Activated CD4-positive, alpha-beta memory T cell treated with anti-CD3 and anti-CD28 coated beads for 36 hours (primary cell): Measurements from ENCODE around the gene TFPI2. TPM values are rescaled to one million over a fixed set of nuclear protein-coding genes. Genes with fewer than 3 reads are reported as not detected.

Source experiments
- CTCF ChIA-PET: fragments of 350-600 bp; sonication (Branson Sonifier 250); formaldehyde crosslinking; loops from one replicate; lab custom pipeline; 2021; ENCODE audit warnings: antibody characterized with exemption, inconsistent platforms; lab: Charles Lee
- POLR2A ChIA-PET: fragments of 350-600 bp; sonication (Branson Sonifier 250); formaldehyde crosslinking; loops from one replicate; lab custom pipeline; 2021; ENCODE audit warnings: antibody characterized with exemption; lab: Charles Lee
- DNase-seq: peaks from one replicate; pipeline ENCODE4 v3.0.0-alpha.2; 2020
- H3K27ac Mint-ChIP-seq: one replicate; pipeline ENCODE4 v1.8.0; 2021; ENCODE audit warnings: mixed read lengths
- H3K27me3 Mint-ChIP-seq: one replicate; pipeline ENCODE4 v1.8.0; 2021; ENCODE audit warnings: mixed read lengths
- H3K36me3 Mint-ChIP-seq: one replicate; pipeline ENCODE4 v1.8.0; 2021; ENCODE audit warnings: mixed read lengths
- H3K4me1 Mint-ChIP-seq: one replicate; pipeline ENCODE4 v1.8.0; 2021; ENCODE audit warnings: low read depth, mixed read lengths
- H3K4me3 Mint-ChIP-seq: one replicate; pipeline ENCODE4 v1.8.0; 2021; ENCODE audit warnings: mild to moderate bottlenecking, mixed read lengths
- H3K9me3 Mint-ChIP-seq: one replicate; pipeline ENCODE4 v1.8.0; 2021; ENCODE audit warnings: mixed read lengths
- intact Hi-C: fragments of 100-400 bp; cut with micrococcal nuclease; formaldehyde crosslinking; loops from one replicate; pipeline ENCODE4 v1.15.1; 2023
- total RNA-seq, 2 experiments: library from RNA; stranded (reverse); gene quantifications; one replicate each; pipeline ENCODE4 v1.2.3, GENCODE V29; 2021

Gene TFPI2
- total RNA-seq, 2 experiments from 2014 or later, result not detected

DNA sequence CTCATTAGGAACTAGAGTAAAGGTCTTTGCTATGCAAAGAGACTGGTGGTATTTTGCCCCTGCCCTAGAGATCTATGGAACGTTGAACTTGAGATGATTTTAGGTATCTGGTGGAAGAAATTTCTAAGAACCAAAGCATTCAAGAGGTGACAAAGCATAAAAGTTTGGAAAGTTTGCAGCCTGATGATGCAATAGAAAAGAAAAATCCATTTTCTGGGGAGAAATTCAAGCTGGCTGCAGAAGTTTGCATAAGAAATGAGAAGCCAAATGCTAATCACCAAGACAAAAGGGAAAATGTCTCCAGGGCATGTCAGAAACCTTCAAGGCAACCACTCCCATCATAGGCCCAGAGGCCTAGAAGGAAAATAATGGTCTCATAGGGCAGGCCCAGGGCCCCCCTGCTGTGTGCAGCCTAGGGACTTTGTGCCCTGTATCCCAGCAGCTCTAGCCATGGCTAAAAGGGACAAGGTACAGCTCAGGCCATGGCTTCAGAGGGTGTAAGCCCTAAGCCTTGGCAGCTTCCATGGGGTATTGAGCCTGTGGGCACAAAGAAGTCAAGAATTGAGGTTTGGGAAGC is 16.5 kb downstream of the TFPI2 start:
- intact Hi-C loops, result no loop called here
- CTCF ChIA-PET, result no interaction called here
- Mint-ChIP-seq H3K27ac (no peak overlapping the region), H3K27me3 (no peaks in the 10 kb centered on the region), H3K4me1 (no peaks in the 10 kb centered on the region), H3K36me3 (no peaks in the 10 kb centered on the region), H3K9me3 (peaks cover 3% of the 10 kb centered on the region), H3K4me3 (no peak overlapping the region)
- no peak for DNase-seq
- POLR2A ChIA-PET, result no interaction called here

DNA sequence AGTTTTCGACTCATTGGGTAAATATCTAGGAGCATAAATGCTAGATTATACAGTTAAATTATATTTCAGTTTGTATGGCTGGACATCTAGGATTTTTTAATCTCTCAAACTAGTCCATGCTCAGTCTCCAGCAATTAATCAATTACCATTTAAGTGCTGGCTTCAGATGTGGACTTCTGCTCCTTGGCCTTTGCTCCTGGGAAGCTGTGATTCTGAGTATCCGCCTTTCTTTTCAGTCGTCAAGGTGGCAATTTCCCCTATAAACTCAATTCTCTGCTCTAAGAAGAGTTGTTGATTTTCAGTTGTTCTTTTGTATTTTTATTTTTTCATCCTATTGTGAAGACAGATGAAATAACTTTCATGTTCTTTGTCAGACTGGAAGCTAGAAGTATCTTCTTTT is 23.7 kb downstream of the TFPI2 start:
- Mint-ChIP-seq H3K36me3 (no peaks in the 10 kb centered on the region), H3K27ac (no peak overlapping the region), H3K9me3 (no peaks in the 10 kb centered on the region), H3K27me3 (no peaks in the 10 kb centered on the region), H3K4me3 (no peak overlapping the region), H3K4me1 (no peaks in the 10 kb centered on the region)
- intact Hi-C loops, result no loop called here
- CTCF ChIA-PET, result no interaction called here
- POLR2A ChIA-PET, result no interaction called here
- no peak for DNase-seq

DNA sequence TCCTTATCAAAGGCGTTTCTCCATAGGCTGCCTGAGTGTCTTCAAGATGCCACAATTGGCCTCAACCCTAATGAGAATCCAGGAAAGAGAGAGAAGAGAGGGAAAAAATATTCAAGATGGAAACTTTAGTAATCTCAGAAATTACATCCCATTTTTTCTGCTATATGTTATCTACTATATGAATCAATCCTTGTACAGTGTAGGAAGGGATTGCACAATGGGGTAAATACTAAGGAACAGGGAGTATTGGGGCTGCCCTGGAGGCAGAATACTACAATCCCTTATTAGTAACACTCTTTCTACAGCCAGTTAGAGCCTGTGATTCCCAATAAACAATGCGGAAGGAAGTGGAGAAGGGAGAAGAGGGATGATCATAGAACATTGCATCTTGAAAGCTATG is 27.9 kb downstream of the TFPI2 start:
- DNase-seq, result no peak
- H3K27me3 Mint-ChIP-seq, result no peaks in the 10 kb centered on the region
- no peaks in the 10 kb centered on the region for H3K4me1 Mint-ChIP-seq
- H3K9me3 Mint-ChIP-seq, result no peaks in the 10 kb centered on the region
- no peak overlapping the region for H3K4me3 Mint-ChIP-seq
- intact Hi-C loops, result no loop called here
- ChIA-PET POLR2A (no interaction called here), CTCF (no interaction called here)
- H3K36me3 Mint-ChIP-seq, result no peaks in the 10 kb centered on the region
- H3K27ac Mint-ChIP-seq, result no peak overlapping the region

DNA sequence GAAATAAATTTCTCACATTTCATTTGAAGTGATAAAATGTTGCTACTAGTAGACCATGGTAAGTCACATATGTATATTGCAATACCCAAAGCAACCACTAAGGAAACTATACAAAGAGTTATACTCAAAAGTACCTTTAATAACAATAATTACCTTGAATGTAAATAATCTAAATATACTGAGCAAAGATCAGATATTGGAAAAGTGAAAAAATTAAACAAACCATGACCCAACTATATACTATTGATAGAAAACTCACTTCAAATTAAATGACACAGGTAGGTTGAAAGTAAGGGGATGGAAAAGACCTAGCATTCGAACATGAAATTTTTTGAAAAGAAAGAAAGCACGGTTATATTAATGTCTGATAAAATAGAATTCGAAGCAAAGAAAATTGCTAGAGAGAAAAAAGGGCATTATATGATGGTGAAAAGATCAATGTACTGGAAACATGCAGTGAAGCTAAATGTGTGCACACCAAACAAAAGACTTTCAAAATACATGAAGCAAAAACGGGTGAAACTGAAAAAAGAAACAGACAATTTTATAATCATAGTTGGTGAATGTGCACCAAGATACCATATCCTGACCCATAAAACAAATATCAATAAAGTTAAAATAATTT is 29.1 kb downstream of the TFPI2 start:
- H3K27me3 Mint-ChIP-seq, result peaks cover 3% of the 10 kb centered on the region
- H3K27ac Mint-ChIP-seq, result no peak overlapping the region
- CTCF ChIA-PET, result interaction anchor here (0.6 kb wide), 1 partner anchor 385 kb away, joined by 3 read pairs; no protein-coding TSS in a partner anchor
- POLR2A ChIA-PET, result no interaction called here
- no peaks in the 10 kb centered on the region for H3K9me3 Mint-ChIP-seq
- H3K4me3 Mint-ChIP-seq, result no peak overlapping the region
- no peaks in the 10 kb centered on the region for H3K36me3 Mint-ChIP-seq
- H3K4me1 Mint-ChIP-seq, result no peaks in the 10 kb centered on the region
- intact Hi-C loops, result no loop called here
- no peak for DNase-seq

DNA sequence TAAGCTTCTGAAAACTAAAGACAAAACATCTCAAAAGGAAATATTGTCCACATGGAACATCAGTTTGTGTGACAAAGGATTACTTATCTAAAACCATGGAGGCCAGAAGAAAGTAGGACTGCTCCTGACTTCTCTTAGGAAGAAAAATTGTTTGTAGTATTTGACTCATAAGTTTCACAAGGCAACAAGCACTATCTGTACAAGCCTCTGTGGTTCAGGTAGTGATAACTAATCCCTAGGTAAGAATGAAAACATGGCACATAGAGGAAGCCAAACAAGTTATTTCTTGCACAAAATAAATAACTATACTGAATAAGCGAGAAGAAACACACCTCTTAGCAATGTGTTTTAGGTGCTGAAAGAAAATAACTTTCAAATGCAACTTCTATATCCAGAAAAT is 30.3 kb downstream of the TFPI2 start:
- intact Hi-C loops, result no loop called here
- ChIA-PET POLR2A (no interaction called here), CTCF (no interaction called here)
- no peak overlapping the region for H3K27ac Mint-ChIP-seq
- H3K36me3 Mint-ChIP-seq, result no peaks in the 10 kb centered on the region
- H3K4me3 Mint-ChIP-seq, result no peak overlapping the region
- peaks cover 3% of the 10 kb centered on the region for H3K27me3 Mint-ChIP-seq
- DNase-seq, result no peak
- H3K9me3 Mint-ChIP-seq, result no peaks in the 10 kb centered on the region
- H3K4me1 Mint-ChIP-seq, result no peaks in the 10 kb centered on the region

DNA sequence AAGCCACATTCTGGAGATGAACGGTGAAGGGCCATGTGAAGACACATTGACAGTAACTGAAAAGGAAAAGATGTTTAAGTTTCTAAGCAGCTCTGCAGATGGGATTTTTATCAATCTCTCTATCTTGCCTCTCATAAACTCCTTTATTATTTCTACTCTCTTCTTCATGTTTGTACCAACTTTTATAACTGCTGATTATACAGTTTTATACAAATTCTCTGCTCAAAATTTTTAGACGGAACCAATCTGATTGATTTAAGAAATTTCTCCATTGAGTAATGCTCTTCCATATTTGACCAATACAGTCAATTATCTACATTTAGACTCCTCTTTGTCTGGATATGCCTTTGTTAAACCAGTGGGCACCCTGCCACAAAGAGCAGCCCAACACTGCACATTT is 31.7 kb downstream of the TFPI2 start:
- no peak overlapping the region for H3K27ac Mint-ChIP-seq
- DNase-seq, result no peak
- ChIA-PET POLR2A (no interaction called here), CTCF (no interaction called here)
- no peaks in the 10 kb centered on the region for H3K9me3 Mint-ChIP-seq
- no peaks in the 10 kb centered on the region for H3K36me3 Mint-ChIP-seq
- peaks cover 3% of the 10 kb centered on the region for H3K27me3 Mint-ChIP-seq
- H3K4me3 Mint-ChIP-seq, result no peak overlapping the region
- intact Hi-C loops, result no loop called here
- no peaks in the 10 kb centered on the region for H3K4me1 Mint-ChIP-seq

DNA sequence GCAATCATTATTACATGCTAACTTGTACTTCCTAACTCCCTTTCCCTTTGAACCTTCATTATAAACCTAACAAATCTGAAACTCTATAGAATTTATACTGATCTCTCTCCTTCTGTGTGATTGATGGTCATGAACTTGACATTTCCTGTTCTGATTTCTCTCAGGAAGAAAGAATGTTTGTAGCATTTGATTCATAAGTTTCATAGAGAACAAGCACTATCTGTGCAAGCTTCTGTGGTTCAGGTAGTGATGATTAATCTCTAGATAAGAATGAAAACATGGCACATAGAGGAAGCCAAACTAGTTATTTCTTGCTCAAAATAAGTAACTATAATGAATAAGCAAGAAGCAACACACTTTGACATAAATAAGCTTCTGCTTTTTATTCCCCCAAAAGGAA is 34.2 kb downstream of the TFPI2 start:
- no peaks in the 10 kb centered on the region for H3K4me1 Mint-ChIP-seq
- ChIA-PET CTCF (no interaction called here), POLR2A (no interaction called here)
- intact Hi-C loops, result no loop called here
- no peaks in the 10 kb centered on the region for H3K9me3 Mint-ChIP-seq
- DNase-seq, result no peak
- peaks cover 3% of the 10 kb centered on the region for H3K27me3 Mint-ChIP-seq
- no peak overlapping the region for H3K27ac Mint-ChIP-seq
- no peak overlapping the region for H3K4me3 Mint-ChIP-seq
- no peaks in the 10 kb centered on the region for H3K36me3 Mint-ChIP-seq

DNA sequence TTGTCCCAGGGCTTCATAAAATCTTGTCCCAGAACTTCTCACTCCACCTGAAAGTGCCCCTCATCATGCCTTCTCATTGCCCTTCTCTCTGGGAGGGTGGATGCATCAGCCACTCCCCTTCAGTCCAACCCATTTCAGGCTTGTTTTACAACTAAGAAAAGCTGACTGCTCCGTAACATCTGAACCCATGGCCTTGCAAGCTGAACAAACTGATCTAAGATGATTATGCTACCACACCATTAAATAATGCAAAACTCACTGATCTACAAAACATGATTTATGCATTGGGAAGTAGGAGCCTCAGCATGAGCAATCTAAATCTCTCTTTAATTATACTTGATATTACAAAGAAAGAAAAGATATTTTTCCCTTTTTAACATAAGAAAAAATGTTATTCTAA is 34.8 kb downstream of the TFPI2 start:
- DNase-seq, result no peak
- H3K36me3 Mint-ChIP-seq, result no peaks in the 10 kb centered on the region
- CTCF ChIA-PET, result no interaction called here
- POLR2A ChIA-PET, result no interaction called here
- intact Hi-C loops, result no loop called here
- no peaks in the 10 kb centered on the region for H3K4me1 Mint-ChIP-seq
- H3K4me3 Mint-ChIP-seq, result no peak overlapping the region
- no peaks in the 10 kb centered on the region for H3K9me3 Mint-ChIP-seq
- peaks cover 3% of the 10 kb centered on the region for H3K27me3 Mint-ChIP-seq
- no peak overlapping the region for H3K27ac Mint-ChIP-seq

DNA sequence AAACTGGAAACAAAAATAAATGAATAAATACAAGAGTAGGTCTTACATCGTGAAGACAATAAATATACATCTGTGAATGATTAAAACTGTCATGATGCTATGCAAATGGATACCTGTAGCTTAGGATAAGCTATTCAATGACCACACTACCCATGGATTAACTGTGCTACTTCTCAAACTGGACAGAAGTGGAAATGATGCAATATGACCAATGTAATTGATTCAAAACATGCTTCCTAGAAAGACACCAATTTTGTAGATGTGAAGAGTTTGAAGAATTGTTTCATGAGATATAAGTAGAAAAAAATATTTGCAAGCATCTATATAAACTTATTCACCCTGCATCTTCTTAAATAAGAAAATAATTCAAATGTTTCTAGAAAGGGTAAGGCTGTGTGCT is 36.1 kb downstream of the TFPI2 start:
- POLR2A ChIA-PET, result no interaction called here
- no peak overlapping the region for H3K27ac Mint-ChIP-seq
- H3K4me1 Mint-ChIP-seq, result no peaks in the 10 kb centered on the region
- DNase-seq, result no peak
- no peak overlapping the region for H3K4me3 Mint-ChIP-seq
- H3K27me3 Mint-ChIP-seq, result peaks cover 3% of the 10 kb centered on the region
- no peaks in the 10 kb centered on the region for H3K36me3 Mint-ChIP-seq
- no peaks in the 10 kb centered on the region for H3K9me3 Mint-ChIP-seq
- CTCF ChIA-PET, result no interaction called here
- intact Hi-C loops, result no loop called here

DNA sequence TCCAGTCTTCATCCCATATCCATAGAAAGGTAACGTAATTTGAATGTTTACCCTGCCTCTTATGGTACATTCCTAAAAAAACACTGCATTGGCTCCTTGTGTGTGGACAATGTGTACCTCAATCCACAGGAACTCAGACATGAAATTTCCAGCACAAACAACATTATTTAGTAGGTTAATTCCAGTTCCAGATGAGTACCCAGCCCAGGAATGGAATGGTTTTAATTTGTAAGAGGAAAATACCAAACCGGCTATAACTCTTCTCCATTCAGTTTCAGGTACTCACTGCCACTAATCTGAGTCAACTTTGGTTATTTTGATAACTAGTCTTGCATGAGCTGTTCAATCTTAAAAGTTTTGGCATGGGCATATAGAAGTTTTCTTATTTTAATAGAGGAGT is 39.0 kb downstream of the TFPI2 start:
- no peaks in the 10 kb centered on the region for H3K9me3 Mint-ChIP-seq
- no peaks in the 10 kb centered on the region for H3K4me1 Mint-ChIP-seq
- DNase-seq, result no peak
- intact Hi-C loops, result no loop called here
- H3K4me3 Mint-ChIP-seq, result no peak overlapping the region
- ChIA-PET POLR2A (no interaction called here), CTCF (no interaction called here)
- no peaks in the 10 kb centered on the region for H3K36me3 Mint-ChIP-seq
- no peaks in the 10 kb centered on the region for H3K27me3 Mint-ChIP-seq
- H3K27ac Mint-ChIP-seq, result no peak overlapping the region

DNA sequence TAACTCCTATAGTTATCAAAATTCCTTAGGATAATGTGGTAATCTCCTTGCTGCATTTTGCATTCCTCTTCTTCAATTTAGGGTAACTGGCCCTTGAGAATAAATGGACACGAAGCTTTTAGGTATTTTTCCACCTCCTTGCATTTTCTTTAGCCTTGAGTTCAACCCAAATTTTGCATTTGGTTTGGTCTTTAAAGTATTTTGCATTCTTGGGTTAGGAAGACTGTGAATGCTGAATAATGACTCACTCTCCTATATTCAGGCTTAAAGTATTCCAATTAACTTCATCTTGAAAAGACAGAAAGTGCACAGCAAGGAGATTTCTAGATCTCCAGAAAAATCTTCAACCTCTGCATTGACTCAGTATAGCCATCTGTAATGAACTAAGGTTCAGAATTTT is 47.3 kb downstream of the TFPI2 start:
- H3K27ac Mint-ChIP-seq, result no peak overlapping the region
- no peaks in the 10 kb centered on the region for H3K27me3 Mint-ChIP-seq
- ChIA-PET POLR2A (no interaction called here), CTCF (no interaction called here)
- H3K4me3 Mint-ChIP-seq, result no peak overlapping the region
- no peaks in the 10 kb centered on the region for H3K9me3 Mint-ChIP-seq
- no peaks in the 10 kb centered on the region for H3K36me3 Mint-ChIP-seq
- intact Hi-C loops, result no loop called here
- no peak for DNase-seq
- no peaks in the 10 kb centered on the region for H3K4me1 Mint-ChIP-seq

DNA sequence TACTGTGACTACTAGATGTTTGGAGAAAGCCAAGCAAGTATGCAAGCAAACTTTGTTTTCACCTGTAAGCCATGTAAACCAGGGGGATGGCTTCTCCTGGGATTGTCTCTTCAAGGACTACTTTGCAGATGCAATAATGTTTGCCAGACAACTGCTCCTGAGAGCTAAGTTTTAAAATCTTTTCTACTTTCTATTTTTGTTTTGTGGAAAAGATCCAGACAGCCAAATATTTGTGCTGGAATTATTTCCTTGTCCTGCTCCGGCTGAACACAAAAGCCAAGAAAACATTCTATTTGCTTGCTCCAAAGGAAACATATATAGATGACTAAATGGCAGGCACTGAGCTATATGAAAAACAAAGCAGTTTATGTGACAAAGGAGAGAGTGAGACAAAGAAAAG is 51.6 kb downstream of the TFPI2 start:
- H3K4me1 Mint-ChIP-seq, result no peaks in the 10 kb centered on the region
- CTCF ChIA-PET, result no interaction called here
- H3K36me3 Mint-ChIP-seq, result no peaks in the 10 kb centered on the region
- H3K4me3 Mint-ChIP-seq, result no peak overlapping the region
- intact Hi-C loops, result no loop called here
- H3K27ac Mint-ChIP-seq, result no peak overlapping the region
- H3K27me3 Mint-ChIP-seq, result no peaks in the 10 kb centered on the region
- H3K9me3 Mint-ChIP-seq, result no peaks in the 10 kb centered on the region
- POLR2A ChIA-PET, result no interaction called here
- no peak for DNase-seq

DNA sequence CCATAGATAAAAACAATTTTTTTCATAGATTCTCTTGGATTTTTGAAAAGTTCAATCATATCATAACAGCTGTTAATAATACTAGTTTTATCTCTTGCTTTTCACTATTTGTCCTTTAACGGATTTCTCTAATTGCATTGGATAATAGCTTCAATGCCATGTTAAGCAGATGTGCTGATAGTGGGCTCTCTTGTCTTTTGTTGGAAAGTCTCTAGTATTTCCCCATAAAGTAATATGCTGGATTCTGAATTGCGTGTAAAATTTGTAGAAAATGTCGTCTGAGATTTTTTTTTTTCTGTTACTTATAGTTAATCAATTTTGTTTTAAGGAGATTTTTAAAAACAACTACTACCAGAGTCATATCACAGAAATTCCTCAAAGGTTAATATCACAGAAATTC is 53.3 kb downstream of the TFPI2 start:
- intact Hi-C loops, result no loop called here
- no peaks in the 10 kb centered on the region for H3K4me1 Mint-ChIP-seq
- no peak for DNase-seq
- H3K27ac Mint-ChIP-seq, result no peak overlapping the region
- no peaks in the 10 kb centered on the region for H3K36me3 Mint-ChIP-seq
- ChIA-PET CTCF (no interaction called here), POLR2A (no interaction called here)
- H3K4me3 Mint-ChIP-seq, result no peak overlapping the region
- no peaks in the 10 kb centered on the region for H3K9me3 Mint-ChIP-seq
- no peaks in the 10 kb centered on the region for H3K27me3 Mint-ChIP-seq
